Endothelial cell of umbilical vein (primary cell): Measurements from ENCODE around the gene SPRED2. TPM values are rescaled to one million over a fixed set of nuclear protein-coding genes. Genes with fewer than 3 reads are reported as not detected.

Experiments
- BruUV-seq: library from RNA; stranded (reverse); fragments of 400-500 nt; replicated peaks from 2 replicates; lab custom pipeline; 2021; lab: Mats Ljungman, UMichigan
- CTCF ChIA-PET: fragments of 300-600, 350-600 bp; sonication (Branson Sonifier 250); formaldehyde crosslinking; loops from one replicate; lab custom pipeline; 2021; ENCODE audit warnings: antibody characterized with exemption, inconsistent platforms; lab: Charles Lee
- POLR2A ChIA-PET: fragments of 300-600, 350-600 bp; sonication (Branson Sonifier 250); formaldehyde crosslinking; loops from one replicate; lab custom pipeline; 2021; ENCODE audit warnings: antibody characterized with exemption, inconsistent platforms; lab: Charles Lee
- DNase-seq: peaks from one replicate; pipeline ENCODE4 v3.0.0-alpha.2; 2011; ENCODE audit warnings: low read depth, low spot score
- FAIRE-seq: peaks from 2 replicates; lab custom pipeline; 2011; peaks lifted over from hg19 to GRCh38; lab: Jason Lieb, UNC
- H2AFZ ChIP-seq: 2 replicates; pipeline ENCODE4 v1.6.0; 2012; ENCODE audit warnings: low read depth, low read length, control low read depth, inconsistent platforms
- H3K27ac ChIP-seq: 2 replicates; pipeline ENCODE4 v1.5.1; 2011; ENCODE audit warnings: low read depth, mild to moderate bottlenecking, control low read depth, low read length, moderate library complexity; ENCODE audit not compliant: insufficient read depth
- H3K27me3 ChIP-seq, 2 experiments: 2 replicates each; pipeline versions ENCODE4 v1.6.0 to v1.6.1; 2011; ENCODE audit warnings: low read length in 2 of 2, mixed read lengths in 1 of 2; ENCODE audit not compliant: control insufficient read depth in 2 of 2, insufficient read depth in 2 of 2
- H3K36me3 ChIP-seq, 2 experiments: 2 replicates in 1 of 2; 3 replicates in 1 of 2; pipeline ENCODE4 v1.5.1; 2011; ENCODE audit warnings: low read length in 2 of 2, mild to moderate bottlenecking in 1 of 2, moderate library complexity in 1 of 2; ENCODE audit not compliant: control insufficient read depth in 2 of 2, insufficient read depth in 2 of 2; ENCODE audit errors: extremely low read depth in 1 of 2
- H3K4me1 ChIP-seq: 3 replicates; pipeline ENCODE4 v1.5.1; 2011; ENCODE audit warnings: mild to moderate bottlenecking, low read length; ENCODE audit not compliant: control insufficient read depth, insufficient read depth; ENCODE audit errors: extremely low read depth
- H3K4me2 ChIP-seq: 2 replicates; pipeline ENCODE4 v1.6.1; 2011; ENCODE audit warnings: low read length, control low read depth, mixed read lengths; ENCODE audit not compliant: insufficient read depth
- H3K4me3 ChIP-seq, 3 experiments: fragments of 200-600 bp in 1 of 3; sonication (generic), shearing (Covaris generic) in 1 of 3; replicated peaks in 1 of 3; 2 replicates each; pipeline ENCODE4 v1.5.1; 2011 to 2016; ENCODE audit warnings: control low read depth in 3 of 3, low read length in 3 of 3, mild to moderate bottlenecking in 2 of 3, inconsistent platforms in 1 of 3, low read depth in 1 of 3, moderate library complexity in 1 of 3; ENCODE audit not compliant: insufficient read depth in 1 of 3
- H3K79me2 ChIP-seq: 2 replicates; pipeline ENCODE4 v1.6.0; 2012; ENCODE audit warnings: low read length, inconsistent platforms; ENCODE audit not compliant: control insufficient read depth, insufficient read depth
- H3K9ac ChIP-seq: replicated peaks from 2 replicates; pipeline ENCODE3; 2011; ENCODE audit warnings: low read length, control low read depth; ENCODE audit not compliant: insufficient read depth; ENCODE audit errors: extremely low read depth
- H3K9me1 ChIP-seq: replicated peaks from 3 replicates; pipeline ENCODE4 v1.6.0; 2011; ENCODE audit warnings: mild to moderate bottlenecking, low read length; ENCODE audit not compliant: control insufficient read depth, insufficient read depth; ENCODE audit errors: extremely low read depth
- H3K9me3 ChIP-seq: replicated peaks from 2 replicates; pipeline ENCODE4 v1.5.1; 2012; ENCODE audit warnings: low read length, inconsistent platforms; ENCODE audit not compliant: control insufficient read depth, insufficient read depth
- H4K20me1 ChIP-seq: replicated peaks from 2 replicates; pipeline ENCODE3; 2011; ENCODE audit warnings: mild to moderate bottlenecking, low read length; ENCODE audit not compliant: control insufficient read depth, insufficient read depth; ENCODE audit errors: extremely low read depth
- EZH2 ChIP-seq: IDR thresholded peaks from 2 replicates; pipeline ENCODE4 v1.6.1; 2012; ENCODE audit warnings: borderline replicate concordance, low read depth, mild to moderate bottlenecking, moderate library complexity, low read length, inconsistent platforms; ENCODE audit not compliant: severe bottlenecking
- JUN ChIP-seq: IDR thresholded peaks from 2 replicates; pipeline ENCODE4 v1.6.1; 2011; ENCODE audit warnings: borderline replicate concordance, low read depth; ENCODE audit not compliant: insufficient read length, insufficient read depth
- MYC ChIP-seq: IDR thresholded peaks from one replicate; pipeline ENCODE4 v1.6.1; 2011; ENCODE audit warnings: mild to moderate bottlenecking, low read depth, low read length
- POLR2A ChIP-seq: IDR thresholded peaks from 2 replicates; pipeline ENCODE4 v1.6.1; 2012; ENCODE audit warnings: low read depth, mild to moderate bottlenecking, control low read depth, low read length
- POLR2AphosphoS5 ChIP-seq: IDR thresholded peaks from 2 replicates; pipeline ENCODE4 v1.6.1; 2012; ENCODE audit warnings: low read depth, mild to moderate bottlenecking, control low read depth, low read length, moderate library complexity; ENCODE audit not compliant: insufficient read depth
- dilution Hi-C: fragments of 300-500 bp; cut with MboI; formaldehyde crosslinking; loops from one replicate; pipeline ENCODE4 v1.15.0; 2019; ENCODE audit warnings: low sequenced_read_pairs; ENCODE audit not compliant: extremely low pct_ligation_motif_present
- intact Hi-C: fragments of 100-400 bp; cut with micrococcal nuclease; formaldehyde crosslinking; loops from one replicate; pipeline ENCODE4 v1.10.0; 2022
- polyA plus RNA-seq, 4 experiments: library from polyadenylated mRNA; depleted of rRNA in 3 of 4; stranded (reverse) in 3 of 4; unstranded in 1 of 4; fragments of >200 nt; gene quantifications; 2 replicates each; pipeline versions ENCODE4 v1.2.1 to v1.2.3, GENCODE V29; 2011 to 2012; ENCODE audit warnings: missing spikeins in 1 of 4
- total RNA-seq: library from RNA; stranded (reverse); gene quantifications from 2 replicates; pipeline ENCODE4 v1.2.3, GENCODE V29; 2021
- TF ChIP-seq, protein P1 (sequence below): IDR thresholded peaks from 2 replicates; pipeline ENCODE4 v1.6.1; 2011; ENCODE audit not compliant: insufficient read depth, insufficient read length
- TF ChIP-seq, protein P2 (sequence below), 2 donors: IDR thresholded peaks; 1 replicate in 1 of 2; 2 replicates in 1 of 2; pipeline ENCODE4 v1.5.1; 2011; ENCODE audit warnings: low read length in 2 of 2, mild to moderate bottlenecking in 2 of 2, moderate library complexity in 2 of 2, control low read depth in 1 of 2, inconsistent platforms in 1 of 2, low read depth in 1 of 2; ENCODE audit not compliant: insufficient read depth in 1 of 2; ENCODE audit errors: extremely low read depth in 1 of 2

Gene SPRED2
- total and polyA plus RNA-seq, 2 donors (not counting 3 experiments of a cell fraction or from before 2014, with no cell fraction given) = 3.6 to 9.6 TPM

DNA sequence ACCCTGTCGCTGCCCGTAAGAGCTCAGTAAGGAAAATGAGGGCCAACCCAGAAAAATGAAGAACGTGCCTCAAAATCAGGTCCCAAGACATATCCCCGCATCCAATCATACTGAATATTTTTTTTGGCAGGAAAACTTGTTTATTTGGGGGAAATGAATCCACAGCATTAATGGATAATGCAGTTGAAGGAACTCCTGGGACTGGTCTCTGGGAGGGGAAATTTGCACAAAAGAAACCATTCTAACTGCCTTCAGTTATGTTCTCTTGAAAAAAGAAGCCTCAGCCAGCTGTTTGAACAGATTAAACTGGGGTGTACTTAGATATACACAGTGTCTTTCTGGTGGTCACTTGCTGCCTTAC, 61.3 kb downstream of the SPRED2 start:
- no peaks in the 10 kb centered on the region for H4K20me1 ChIP-seq
- no TSS peak for BruUV-seq
- H3K27me3 ChIP-seq = peaks cover 12 to 14% of the 10 kb centered on the region in 2 experiments
- H3K4me3 ChIP-seq = no peak overlapping the region
- H2AFZ ChIP-seq = no peak overlapping the region
- ChIA-PET CTCF (interaction anchor here (0.6 to 1.2 kb wide), 3 partner anchors 14 to 108 kb away, joined by 3 read pairs; no protein-coding TSS in a partner anchor), POLR2A (no interaction called here)
- FAIRE-seq (no peak), DNase-seq (no peak)
- no peak overlapping the region for H3K9ac ChIP-seq
- no peaks in the 10 kb centered on the region for H3K79me2 ChIP-seq
- dilution Hi-C loops = no loop called here
- no peak overlapping the region for H3K27ac ChIP-seq
- H3K9me1 ChIP-seq = no peaks in the 10 kb centered on the region
- peaks cover 18% of the 10 kb centered on the region for H3K4me1 ChIP-seq
- no peaks in the 10 kb centered on the region for H3K36me3 ChIP-seq
- TF ChIP-seq JUN (no peak), EZH2 (no peak), POLR2A (no peak), MYC (no peak), POLR2AphosphoS5 (no peak)
- TF ChIP-seq, protein P1, sequence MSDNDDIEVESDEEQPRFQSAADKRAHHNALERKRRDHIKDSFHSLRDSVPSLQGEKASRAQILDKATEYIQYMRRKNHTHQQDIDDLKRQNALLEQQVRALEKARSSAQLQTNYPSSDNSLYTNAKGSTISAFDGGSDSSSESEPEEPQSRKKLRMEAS = no peak
- TF ChIP-seq, protein P2, sequence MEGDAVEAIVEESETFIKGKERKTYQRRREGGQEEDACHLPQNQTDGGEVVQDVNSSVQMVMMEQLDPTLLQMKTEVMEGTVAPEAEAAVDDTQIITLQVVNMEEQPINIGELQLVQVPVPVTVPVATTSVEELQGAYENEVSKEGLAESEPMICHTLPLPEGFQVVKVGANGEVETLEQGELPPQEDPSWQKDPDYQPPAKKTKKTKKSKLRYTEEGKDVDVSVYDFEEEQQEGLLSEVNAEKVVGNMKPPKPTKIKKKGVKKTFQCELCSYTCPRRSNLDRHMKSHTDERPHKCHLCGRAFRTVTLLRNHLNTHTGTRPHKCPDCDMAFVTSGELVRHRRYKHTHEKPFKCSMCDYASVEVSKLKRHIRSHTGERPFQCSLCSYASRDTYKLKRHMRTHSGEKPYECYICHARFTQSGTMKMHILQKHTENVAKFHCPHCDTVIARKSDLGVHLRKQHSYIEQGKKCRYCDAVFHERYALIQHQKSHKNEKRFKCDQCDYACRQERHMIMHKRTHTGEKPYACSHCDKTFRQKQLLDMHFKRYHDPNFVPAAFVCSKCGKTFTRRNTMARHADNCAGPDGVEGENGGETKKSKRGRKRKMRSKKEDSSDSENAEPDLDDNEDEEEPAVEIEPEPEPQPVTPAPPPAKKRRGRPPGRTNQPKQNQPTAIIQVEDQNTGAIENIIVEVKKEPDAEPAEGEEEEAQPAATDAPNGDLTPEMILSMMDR (IDR thresholded peaks at IDR 0.05; ENCODE audit: extremely low read depth in 1 of 2, insufficient read depth in 1 of 2, low read depth in 1 of 2, low read length in 2 of 2) = no peak
- no peak overlapping the region for H3K4me2 ChIP-seq
- intact Hi-C loops = no loop called here
- no peaks in the 10 kb centered on the region for H3K9me3 ChIP-seq
